Esophagus (tissue), 2 donors: ENCODE results near the gene RAD50. TPM values are rescaled to one million over a fixed set of nuclear protein-coding genes. Genes with fewer than 3 reads are reported as not detected.

Experiments used
- H3K27ac ChIP-seq, 2 donors: one replicate each; pipeline ENCODE4 v1.5.1; 2013; ENCODE audit warnings: low read depth in 2 of 2, mild to moderate bottlenecking in 2 of 2, inconsistent platforms in 1 of 2, low read length in 1 of 2, moderate library complexity in 1 of 2
- H3K27me3 ChIP-seq, 2 donors: one replicate each; pipeline ENCODE4 v1.6.1; 2013; ENCODE audit warnings: low read length in 2 of 2, control low read depth in 1 of 2, mild to moderate bottlenecking in 1 of 2; ENCODE audit not compliant: insufficient read depth in 2 of 2, control insufficient read depth in 1 of 2
- H3K36me3 ChIP-seq, 2 donors: one replicate each; pipeline ENCODE4 v1.6.1; 2013; ENCODE audit warnings: low read length in 1 of 2; ENCODE audit not compliant: control insufficient read depth in 2 of 2, insufficient read depth in 2 of 2
- H3K4me1 ChIP-seq, 2 donors: one replicate each; pipeline ENCODE4 v1.6.1; 2013; ENCODE audit warnings: low read length in 1 of 2; ENCODE audit not compliant: control insufficient read depth in 2 of 2, insufficient read depth in 2 of 2
- H3K4me3 ChIP-seq, 2 donors: one replicate each; pipeline ENCODE4 v1.5.1; 2013; ENCODE audit warnings: low read length in 2 of 2, mild to moderate bottlenecking in 2 of 2, low read depth in 1 of 2, moderate library complexity in 1 of 2
- H3K9me3 ChIP-seq, 2 donors: one replicate each; pipeline ENCODE4 v1.6.1; 2013; ENCODE audit warnings: mild to moderate bottlenecking in 2 of 2, low read depth in 1 of 2, low read length in 1 of 2, moderate library complexity in 1 of 2; ENCODE audit not compliant: control insufficient read depth in 2 of 2, insufficient read depth in 1 of 2
- WGBS, 2 donors: extraction: QIAGEN DNeasy Blood & Tissue Kit; methylation state at CpG; one replicate each; pipeline ENCODE4 v1.1.7; 2013; 5-methylcytosine and 5-hydroxymethylcytosine counted together
- polyA plus RNA-seq, 2 donors: library from polyadenylated mRNA; stranded (reverse); fragments of 200-250 nt; gene quantifications; one replicate each; pipeline ENCODE4 v1.2.3, GENCODE V29; 2013
- donor health status: healthy with polysubstance abuse.
- donor health status: Bipolar disorder and iron deficiency.

RAD50 gene
- polyA plus RNA-seq, 2 donors, result 6.2 to 8.5 TPM

DNA sequence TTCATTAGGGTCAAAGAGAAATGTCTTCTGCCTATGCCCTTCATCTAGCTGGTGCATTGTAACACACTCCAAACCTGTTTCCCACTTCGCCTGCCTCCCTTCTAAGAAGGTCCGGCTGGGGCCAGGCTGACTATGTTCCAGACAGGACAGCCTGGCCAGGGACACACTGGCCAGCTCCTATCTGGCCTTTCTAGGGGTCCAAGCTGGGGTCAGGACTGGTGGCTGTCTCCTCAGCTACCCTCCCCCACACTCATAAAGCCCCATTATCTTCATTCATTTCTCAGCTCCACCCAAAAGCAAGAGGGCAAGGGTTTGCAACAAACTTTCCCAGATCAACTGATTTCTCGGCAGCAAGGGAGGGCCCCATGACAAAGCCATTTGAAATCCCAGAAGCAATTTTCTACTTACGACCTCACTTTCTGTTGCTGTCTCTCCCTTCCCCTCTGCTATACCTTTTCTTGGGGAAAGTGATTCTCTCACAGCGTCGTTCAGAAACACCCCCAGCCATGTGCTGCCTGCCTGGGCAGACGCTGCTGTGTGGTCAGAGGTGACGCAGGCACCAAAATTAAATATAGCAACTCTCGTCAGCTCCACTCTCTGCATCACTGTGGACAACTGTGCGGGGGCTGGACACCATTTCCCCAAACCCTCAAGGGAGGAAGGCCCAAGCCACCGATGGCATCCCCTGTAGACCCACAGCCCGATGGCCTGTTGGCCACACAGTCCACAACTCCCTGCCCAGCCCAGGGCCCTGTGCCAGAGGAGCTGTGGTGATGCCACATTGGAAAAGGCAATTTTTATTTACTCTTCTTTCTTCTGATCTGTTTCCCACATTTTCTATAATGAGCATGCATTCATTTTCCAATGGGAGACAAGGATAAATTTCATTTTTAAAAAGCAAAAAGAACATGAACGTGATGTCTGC is 107.3 kb downstream of the RAD50 start:
- 81 to 88% methylated on average over 13 of the region's 13 CpGs for WGBS, 2 donors
- Histone ChIP-seq H3K4me1 (no peaks in the 10 kb centered on the region), H3K27me3 (no peaks in the 10 kb centered on the region), H3K27ac (no peak overlapping the region), H3K9me3 (no peaks in the 10 kb centered on the region), H3K36me3 (no peaks in the 10 kb centered on the region), H3K4me3 (no peak overlapping the region)

DNA sequence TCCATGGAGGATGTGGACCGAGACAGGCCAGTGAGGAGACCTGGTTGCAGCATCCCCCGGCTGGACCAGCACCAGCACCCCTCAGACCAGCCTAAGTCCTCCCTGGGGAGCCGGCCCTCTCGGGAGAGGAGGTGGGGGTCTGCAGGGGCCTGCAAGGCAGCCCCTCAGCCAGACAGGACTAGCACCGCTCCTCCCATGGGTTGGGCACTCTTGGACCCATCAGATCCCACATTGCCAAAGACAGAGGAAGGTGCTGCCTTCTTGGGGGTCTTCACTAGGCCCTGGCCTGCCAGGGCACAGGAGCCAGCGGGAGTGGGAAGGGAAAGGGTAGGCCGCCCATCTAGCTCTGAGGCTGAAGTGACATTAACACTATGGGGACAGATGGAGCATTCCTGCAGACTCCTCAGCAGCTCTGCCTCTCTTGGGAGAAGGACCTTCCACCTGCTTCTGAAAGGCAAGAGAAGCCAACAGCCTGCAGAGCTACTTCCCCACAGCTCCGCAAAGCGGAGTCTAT is 108.0 kb downstream of the RAD50 start:
- Histone ChIP-seq H3K27me3 (no peaks in the 10 kb centered on the region), H3K4me3 (no peak overlapping the region), H3K9me3 (no peaks in the 10 kb centered on the region), H3K27ac (no peak overlapping the region), H3K4me1 (no peaks in the 10 kb centered on the region), H3K36me3 (no peaks in the 10 kb centered on the region)
- WGBS, 2 donors, result 97 to 98% methylated on average over 9 of the region's 9 CpGs

DNA sequence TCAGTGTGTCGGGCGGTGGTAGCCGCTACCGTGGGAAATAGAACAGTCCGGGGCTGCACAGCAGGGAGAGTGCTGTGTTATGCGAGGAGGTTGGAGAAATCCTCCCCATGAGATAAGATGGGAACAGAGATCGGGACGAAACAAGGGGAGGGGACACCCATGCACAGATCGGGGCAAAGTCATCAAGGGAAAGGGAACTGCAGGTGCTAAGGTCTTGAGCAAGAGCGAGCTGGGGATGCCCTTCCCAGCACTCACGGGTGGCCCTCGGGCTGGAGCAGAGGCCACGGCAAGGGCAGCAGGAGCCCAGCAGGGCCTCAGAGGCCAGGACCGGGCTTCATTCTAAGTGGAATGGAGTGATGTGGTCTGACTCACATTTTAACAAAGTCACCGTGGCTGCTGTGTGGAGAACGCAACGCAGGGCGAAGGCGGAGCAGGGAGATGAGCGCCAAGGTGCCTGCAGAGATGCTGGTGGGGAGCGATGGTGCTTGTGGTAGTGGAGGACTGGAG is 108.8 kb downstream of the RAD50 start:
- no peaks in the 10 kb centered on the region for H3K27me3 ChIP-seq
- WGBS, 2 donors, result 85 to 90% methylated on average over 21 of the region's 21 CpGs
- H3K36me3 ChIP-seq, result no peaks in the 10 kb centered on the region
- H3K4me3 ChIP-seq, result no peak overlapping the region
- H3K27ac ChIP-seq, result no peak overlapping the region
- no peaks in the 10 kb centered on the region for H3K4me1 ChIP-seq
- H3K9me3 ChIP-seq, result no peaks in the 10 kb centered on the region

DNA sequence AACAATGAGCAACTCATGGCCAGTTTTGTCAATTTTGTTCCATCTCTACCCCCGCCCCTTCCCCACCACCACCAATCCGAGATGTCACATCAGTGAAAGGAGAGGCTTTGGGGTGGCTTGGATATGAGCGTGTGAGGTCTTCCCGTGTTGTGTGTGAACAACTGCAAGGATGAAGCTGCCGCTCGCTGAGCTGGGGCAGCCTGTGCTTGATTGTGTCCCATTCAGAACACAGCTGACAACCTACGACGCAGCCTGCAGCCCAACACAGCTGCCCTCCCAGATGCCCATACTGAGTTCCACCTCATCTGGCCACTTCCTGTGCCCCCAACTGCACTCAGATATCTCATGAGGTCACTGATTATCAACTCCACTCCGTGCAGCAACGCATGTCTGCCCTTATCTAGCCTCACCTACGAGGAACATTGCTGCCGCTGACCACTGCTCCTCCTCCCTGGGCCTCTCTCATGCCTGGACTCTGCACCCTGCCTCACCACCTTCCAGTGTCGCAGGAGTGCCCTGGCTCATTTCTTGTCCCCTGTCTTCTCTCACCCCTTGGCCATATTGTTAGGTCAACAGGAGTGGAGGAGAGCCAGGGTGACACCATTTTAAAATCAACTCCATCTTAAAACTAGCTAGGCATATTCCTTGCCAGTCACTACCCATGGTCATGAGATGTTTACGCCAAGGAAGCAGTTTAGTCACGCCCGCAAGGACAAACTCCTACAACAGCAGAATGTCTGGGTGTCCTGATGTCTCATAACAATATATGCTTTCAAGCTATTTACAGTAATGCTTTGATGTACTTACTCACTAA is 109.7 kb downstream of the RAD50 start:
- Histone ChIP-seq H3K27ac (no peak overlapping the region), H3K4me3 (no peak overlapping the region), H3K36me3 (no peaks in the 10 kb centered on the region), H3K9me3 (no peaks in the 10 kb centered on the region), H3K4me1 (no peaks in the 10 kb centered on the region), H3K27me3 (no peaks in the 10 kb centered on the region)
- 88 to 89% methylated on average over 16 of the region's 16 CpGs for WGBS, 2 donors

DNA sequence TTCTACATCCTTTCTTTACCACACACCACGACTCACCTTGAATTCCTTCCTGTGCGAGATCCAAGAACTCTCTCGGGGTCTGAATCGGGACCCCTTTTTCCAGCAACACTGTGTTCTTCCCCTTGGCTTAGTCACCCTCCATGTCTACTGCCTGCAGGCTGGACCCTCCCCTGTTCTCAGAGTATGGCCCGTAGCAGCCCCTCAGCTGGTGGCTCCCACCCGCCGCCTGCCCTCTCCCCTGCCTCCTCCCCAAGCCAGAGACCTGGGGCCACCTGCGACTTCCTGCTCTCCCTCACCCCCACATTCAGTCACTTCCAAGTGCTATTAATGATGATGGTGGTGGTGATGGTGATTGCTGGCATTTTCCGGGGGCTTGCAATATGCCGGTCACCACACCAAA is 110.5 kb downstream of the RAD50 start:
- no peaks in the 10 kb centered on the region for H3K4me1 ChIP-seq
- WGBS, 2 donors, result 88 to 89% methylated on average over 10 of the region's 10 CpGs

DNA sequence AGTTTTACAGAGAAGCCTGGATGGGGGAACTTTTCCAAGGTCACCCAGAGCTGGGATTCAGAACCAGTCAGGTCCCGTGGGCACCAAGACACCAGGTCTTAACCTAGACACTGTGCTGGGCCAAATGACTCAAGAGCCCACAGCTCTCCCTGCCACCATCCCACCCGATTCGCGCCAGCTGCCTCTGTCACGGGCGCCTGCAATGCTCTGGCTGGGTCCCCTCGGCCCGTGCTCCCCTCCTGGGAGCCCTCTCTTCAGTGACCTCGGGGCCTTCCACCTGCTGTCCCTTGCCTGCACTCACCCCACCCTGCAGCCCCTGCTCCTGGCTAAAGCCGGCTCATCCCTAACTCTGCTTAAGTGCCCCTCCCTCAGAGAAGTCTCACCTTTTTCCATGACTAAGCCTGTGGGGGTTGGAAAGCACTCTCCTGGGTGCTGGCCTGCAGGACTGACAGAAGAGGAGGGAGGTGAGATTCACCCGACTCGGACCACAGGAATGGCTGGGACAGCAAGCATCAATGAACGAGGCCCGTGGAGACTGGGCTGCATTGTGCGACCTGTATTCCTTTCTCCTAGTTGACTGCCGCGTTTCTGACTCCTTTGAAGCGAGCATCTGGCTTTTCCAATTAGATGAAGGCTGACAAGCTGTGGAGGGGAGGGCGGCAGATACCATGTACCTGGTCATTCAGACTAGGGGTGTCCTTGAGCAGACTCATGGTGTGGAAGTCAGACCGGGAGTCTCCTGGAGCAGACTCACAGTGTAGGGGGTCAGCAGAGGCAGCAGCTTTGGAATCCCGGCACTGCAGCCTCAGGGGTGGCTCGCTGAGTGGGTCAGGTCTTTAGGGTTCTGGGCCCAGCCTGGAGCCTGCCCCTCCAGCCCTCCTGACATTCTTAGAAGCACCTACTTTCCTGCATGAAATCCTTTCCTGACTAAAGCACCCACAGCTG is 111.3 kb downstream of the RAD50 start:
- no peaks in the 10 kb centered on the region for H3K4me1 ChIP-seq
- H3K27me3 ChIP-seq, result no peaks in the 10 kb centered on the region
- WGBS, 2 donors, result 79 to 83% methylated on average over 22 of the region's 22 CpGs
- H3K36me3 ChIP-seq, result no peaks in the 10 kb centered on the region
- H3K9me3 ChIP-seq, result no peaks in the 10 kb centered on the region
- H3K27ac ChIP-seq, result no peak overlapping the region
- no peak overlapping the region for H3K4me3 ChIP-seq

More for the DNA sequence above, 110.5 kb downstream of the RAD50 start:
- Histone ChIP-seq H3K9me3 (no peaks in the 10 kb centered on the region), H3K36me3 (no peaks in the 10 kb centered on the region), H3K4me3 (no peak overlapping the region), H3K27me3 (no peaks in the 10 kb centered on the region), H3K27ac (no peak overlapping the region)

DNA sequence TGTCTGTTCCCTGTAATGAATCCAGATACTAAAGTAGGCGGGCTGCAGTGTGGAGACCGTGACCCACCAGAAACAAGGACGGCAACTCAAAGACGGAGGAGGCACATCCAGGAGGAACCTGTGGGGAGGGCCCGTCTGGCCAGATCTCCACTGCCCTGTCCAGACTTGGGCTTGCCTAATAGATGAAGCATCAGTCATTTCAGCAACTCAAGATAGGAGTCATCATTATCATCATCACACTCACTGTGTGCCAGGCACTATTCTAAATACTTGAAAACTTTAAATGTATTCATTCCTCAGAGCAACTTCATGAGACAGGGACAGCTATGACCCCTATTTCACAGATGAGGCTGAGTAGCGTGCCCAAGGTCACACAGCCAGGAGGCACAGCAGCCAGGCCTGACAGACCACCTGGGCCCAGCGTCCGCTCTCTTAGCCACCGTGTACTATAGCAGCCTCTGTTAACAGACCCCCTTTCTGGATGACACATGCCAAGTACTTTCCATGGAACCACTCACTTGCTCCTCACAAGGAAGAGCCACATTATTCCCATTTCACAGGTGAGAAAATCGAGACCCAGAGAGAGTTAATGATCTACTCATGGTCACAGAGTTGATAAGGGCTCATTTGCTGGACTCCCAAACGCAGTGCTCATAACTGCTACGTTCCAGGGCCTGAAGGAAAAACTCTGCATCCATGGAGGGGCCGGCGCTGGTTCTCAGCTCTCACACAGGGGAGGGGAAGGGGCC is 112.1 kb downstream of the RAD50 start:
- Histone ChIP-seq H3K4me3 (no peak overlapping the region), H3K27ac (no peak overlapping the region), H3K4me1 (peaks cover 0 to under 1% of the 10 kb centered on the region in 2 donors), H3K36me3 (no peaks in the 10 kb centered on the region), H3K27me3 (no peaks in the 10 kb centered on the region), H3K9me3 (no peaks in the 10 kb centered on the region)
- WGBS, 2 donors, result 88 to 89% methylated on average over 14 of the region's 14 CpGs

DNA sequence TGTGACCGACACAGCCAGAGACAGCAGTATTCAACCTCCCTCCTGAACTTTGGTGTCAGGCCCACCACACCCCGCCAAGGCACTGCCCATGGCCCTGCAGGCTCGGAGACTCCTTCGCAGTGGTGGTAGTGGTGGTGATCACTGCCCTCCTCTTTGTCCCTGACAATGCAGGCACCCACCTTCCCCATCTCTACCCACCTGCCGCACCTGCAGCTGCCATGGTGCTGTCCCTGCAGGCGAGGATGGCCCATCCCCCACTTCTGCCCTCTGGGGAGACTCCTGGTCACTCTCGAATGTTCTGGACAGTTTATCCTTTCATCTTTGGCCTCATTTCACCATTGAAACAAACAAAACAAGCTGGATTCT is 112.7 kb downstream of the RAD50 start:
- H3K27ac ChIP-seq, result no peak overlapping the region
- no peak overlapping the region for H3K4me3 ChIP-seq
- no peaks in the 10 kb centered on the region for H3K9me3 ChIP-seq
- H3K36me3 ChIP-seq, result no peaks in the 10 kb centered on the region
- 83 to 85% methylated on average over 7 of the region's 7 CpGs for WGBS, 2 donors
- no peaks in the 10 kb centered on the region for H3K27me3 ChIP-seq
- H3K4me1 ChIP-seq, result peaks cover 0 to 5% of the 10 kb centered on the region in 2 donors
